HepG2 (cell line): ENCODE data around the gene FMNL2.

Source experiments
- HDAC1 ChIP-seq: sonication (generic); formaldehyde crosslinking; IDR thresholded peaks from 2 replicates; pipeline ENCODE4 v1.5.1; 2020; ENCODE audit warnings: mild to moderate bottlenecking, missing genetic modification reagents
- JUN ChIP-seq: sonication (generic); formaldehyde crosslinking; IDR thresholded peaks from 2 replicates; pipeline ENCODE4 v1.4.0; 2020; ENCODE audit warnings: mild to moderate bottlenecking, missing genetic modification reagents
- MYNN ChIP-seq: sonication (generic); formaldehyde crosslinking; IDR thresholded peaks from 2 replicates; pipeline ENCODE4 v1.4.0; 2020; ENCODE audit warnings: mild to moderate bottlenecking, low read depth, missing genetic modification reagents
- RCOR2 ChIP-seq: IDR thresholded peaks from 2 replicates; pipeline ENCODE4 v1.6.1; 2016; ENCODE audit warnings: missing biosample characterization, missing genetic modification reagents
- ZNF878 ChIP-seq: sonication (generic); formaldehyde crosslinking; IDR thresholded peaks from 2 replicates; pipeline ENCODE4 v1.8.1; 2023; ENCODE audit warnings: mild to moderate bottlenecking, missing genetic modification reagents, moderate library complexity
- TF ChIP-seq, protein P1 (sequence below): sonication (generic); formaldehyde crosslinking; IDR thresholded peaks from 2 replicates; pipeline ENCODE4 v1.4.0; 2020; ENCODE audit warnings: low read depth, mild to moderate bottlenecking, missing genetic modification reagents

DNA sequence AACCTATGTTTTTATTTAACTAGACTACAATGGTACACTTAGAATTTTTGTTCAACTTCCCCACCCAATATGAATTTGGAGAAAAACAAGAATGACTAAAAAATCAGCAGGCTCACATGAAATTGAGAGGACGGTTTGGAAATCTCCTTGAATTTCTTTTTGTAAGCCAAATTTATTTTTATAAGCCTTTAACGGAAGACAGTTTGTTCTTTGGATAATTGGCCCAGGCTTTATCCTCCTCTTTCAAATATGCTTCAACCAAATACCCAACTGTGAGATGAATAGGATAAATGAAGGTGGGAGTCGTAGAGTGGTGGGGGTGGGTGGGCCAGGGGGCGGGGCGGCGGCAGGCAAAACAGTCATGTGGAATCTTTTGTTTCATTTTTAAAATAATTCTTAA lies 60.6 kb downstream of the FMNL2 start:
- TF ChIP-seq JUN (CRISPR knock-in tag) (no peak), HDAC1 (CRISPR knock-in tag) (no peak), RCOR2 (CRISPR knock-in tag) (no peak), MYNN (CRISPR knock-in tag) (no peak), ZNF878 (CRISPR knock-in tag) (no peak)
- TF ChIP-seq, protein P1, sequence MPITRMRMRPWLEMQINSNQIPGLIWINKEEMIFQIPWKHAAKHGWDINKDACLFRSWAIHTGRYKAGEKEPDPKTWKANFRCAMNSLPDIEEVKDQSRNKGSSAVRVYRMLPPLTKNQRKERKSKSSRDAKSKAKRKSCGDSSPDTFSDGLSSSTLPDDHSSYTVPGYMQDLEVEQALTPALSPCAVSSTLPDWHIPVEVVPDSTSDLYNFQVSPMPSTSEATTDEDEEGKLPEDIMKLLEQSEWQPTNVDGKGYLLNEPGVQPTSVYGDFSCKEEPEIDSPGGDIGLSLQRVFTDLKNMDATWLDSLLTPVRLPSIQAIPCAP (CRISPR knock-in tag): no peak
